ENCODE results near the gene TMUB1. TPM values are rescaled to one million over a fixed set of nuclear protein-coding genes. Genes with fewer than 3 reads are reported as not detected.

Gene TMUB1
- total and polyA plus RNA-seq, 9 of the 15 experiments (the other 6 are each of a cell fraction or from before 2014, with no cell fraction given), result 0.14 to 241 (median 74.1) TPM

DNA sequence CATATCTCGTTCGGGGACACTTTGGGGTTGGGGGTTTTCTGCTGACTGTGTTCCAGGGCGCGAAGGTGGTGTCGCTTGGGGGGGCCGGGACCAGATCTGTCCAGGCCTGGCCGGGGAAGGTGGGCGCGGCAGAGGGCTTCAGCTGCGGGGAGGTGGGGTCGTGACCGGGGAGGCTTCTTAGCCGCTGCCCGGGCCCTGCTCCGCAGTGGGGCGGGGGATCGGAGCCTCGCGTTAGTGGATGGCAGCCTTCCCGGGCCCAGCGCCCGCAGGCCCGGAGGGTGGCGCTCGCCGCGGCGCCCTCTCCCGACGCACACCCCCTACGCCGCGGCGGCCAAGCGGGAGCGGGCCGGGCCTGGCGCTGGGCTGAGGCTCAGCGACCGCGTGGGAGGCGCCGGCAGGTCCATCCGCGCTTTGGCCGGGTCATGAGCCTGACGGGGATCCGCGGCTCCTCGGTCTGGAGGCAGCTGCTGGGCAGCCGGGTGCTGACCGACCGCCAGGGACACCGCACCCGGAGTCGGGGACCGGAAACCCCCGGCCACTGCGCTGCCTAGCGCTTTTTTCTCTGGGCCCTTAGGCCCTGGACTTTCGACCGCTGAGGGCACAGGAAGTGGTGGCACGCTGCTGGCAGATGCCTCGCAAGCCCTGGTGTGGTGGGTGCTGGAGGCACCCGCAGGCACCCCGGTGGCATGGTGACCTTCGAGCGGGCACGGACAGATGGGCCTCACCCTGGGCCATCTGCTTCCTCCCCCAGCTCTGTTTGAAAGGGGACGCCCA is 4.1 kb upstream of the TMUB1 start (continued):
- TF ChIP-seq, protein P1, sequence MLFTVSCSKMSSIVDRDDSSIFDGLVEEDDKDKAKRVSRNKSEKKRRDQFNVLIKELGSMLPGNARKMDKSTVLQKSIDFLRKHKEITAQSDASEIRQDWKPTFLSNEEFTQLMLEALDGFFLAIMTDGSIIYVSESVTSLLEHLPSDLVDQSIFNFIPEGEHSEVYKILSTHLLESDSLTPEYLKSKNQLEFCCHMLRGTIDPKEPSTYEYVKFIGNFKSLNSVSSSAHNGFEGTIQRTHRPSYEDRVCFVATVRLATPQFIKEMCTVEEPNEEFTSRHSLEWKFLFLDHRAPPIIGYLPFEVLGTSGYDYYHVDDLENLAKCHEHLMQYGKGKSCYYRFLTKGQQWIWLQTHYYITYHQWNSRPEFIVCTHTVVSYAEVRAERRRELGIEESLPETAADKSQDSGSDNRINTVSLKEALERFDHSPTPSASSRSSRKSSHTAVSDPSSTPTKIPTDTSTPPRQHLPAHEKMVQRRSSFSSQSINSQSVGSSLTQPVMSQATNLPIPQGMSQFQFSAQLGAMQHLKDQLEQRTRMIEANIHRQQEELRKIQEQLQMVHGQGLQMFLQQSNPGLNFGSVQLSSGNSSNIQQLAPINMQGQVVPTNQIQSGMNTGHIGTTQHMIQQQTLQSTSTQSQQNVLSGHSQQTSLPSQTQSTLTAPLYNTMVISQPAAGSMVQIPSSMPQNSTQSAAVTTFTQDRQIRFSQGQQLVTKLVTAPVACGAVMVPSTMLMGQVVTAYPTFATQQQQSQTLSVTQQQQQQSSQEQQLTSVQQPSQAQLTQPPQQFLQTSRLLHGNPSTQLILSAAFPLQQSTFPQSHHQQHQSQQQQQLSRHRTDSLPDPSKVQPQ (CRISPR knock-in tag; IDR thresholded peaks at IDR 0.05; ENCODE audit: borderline replicate concordance), result no peak
- TF ChIP-seq ZNF431 (CRISPR knock-in tag; IDR thresholded peaks at IDR 0.05) (no peak; the same call in 1 of the 2 replicates), ARHGAP35 (IDR thresholded peaks at IDR 0.05; ENCODE audit: partially characterized antibody) (peak; percentile 64), ZNF76 (CRISPR knock-in tag; IDR thresholded peaks at IDR 0.05; ENCODE audit: borderline replicate concordance) (no peak), CSDE1 (IDR thresholded peaks at IDR 0.05) (no peak), MCM7 (IDR thresholded peaks at IDR 0.05) (no peak), CHD2 (IDR thresholded peaks at IDR 0.05; ENCODE audit: low read depth, low read length) (no peak), LCOR (CRISPR knock-in tag; IDR thresholded peaks at IDR 0.05) (no peak), ILK (tag; IDR thresholded peaks at IDR 0.05; ENCODE audit: borderline replicate concordance, low read depth) (no peak), SMARCA4 (IDR thresholded peaks at IDR 0.05) (0 out of 2 replicates have a peak, but pooled peaks have one; percentile 11), SNRNP70 (optimal IDR thresholded peaks at IDR 0.05; ENCODE audit: low read depth, low read length) (no peak), ZBTB7A (IDR thresholded peaks at IDR 0.05; ENCODE audit: borderline replicate concordance, control insufficient read depth, low read depth, low read length) (peak; percentile 64; the same call in 1 of the 2 replicates), ZNF384 (IDR thresholded peaks at IDR 0.05; ENCODE audit: low read depth, low read length) (no peak), DNMT1 (IDR thresholded peaks at IDR 0.05) (no peak)
- TF ChIP-seq, protein P2, sequence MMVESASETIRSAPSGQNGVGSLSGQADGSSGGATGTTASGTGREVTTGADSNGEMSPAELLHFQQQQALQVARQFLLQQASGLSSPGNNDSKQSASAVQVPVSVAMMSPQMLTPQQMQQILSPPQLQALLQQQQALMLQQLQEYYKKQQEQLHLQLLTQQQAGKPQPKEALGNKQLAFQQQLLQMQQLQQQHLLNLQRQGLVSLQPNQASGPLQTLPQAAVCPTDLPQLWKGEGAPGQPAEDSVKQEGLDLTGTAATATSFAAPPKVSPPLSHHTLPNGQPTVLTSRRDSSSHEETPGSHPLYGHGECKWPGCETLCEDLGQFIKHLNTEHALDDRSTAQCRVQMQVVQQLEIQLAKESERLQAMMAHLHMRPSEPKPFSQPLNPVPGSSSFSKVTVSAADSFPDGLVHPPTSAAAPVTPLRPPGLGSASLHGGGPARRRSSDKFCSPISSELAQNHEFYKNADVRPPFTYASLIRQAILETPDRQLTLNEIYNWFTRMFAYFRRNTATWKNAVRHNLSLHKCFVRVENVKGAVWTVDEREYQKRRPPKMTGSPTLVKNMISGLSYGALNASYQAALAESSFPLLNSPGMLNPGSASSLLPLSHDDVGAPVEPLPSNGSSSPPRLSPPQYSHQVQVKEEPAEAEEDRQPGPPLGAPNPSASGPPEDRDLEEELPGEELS (CRISPR knock-in tag; IDR thresholded peaks at IDR 0.05; ENCODE audit: borderline replicate concordance), result no peak
- TF ChIP-seq, protein P3, sequence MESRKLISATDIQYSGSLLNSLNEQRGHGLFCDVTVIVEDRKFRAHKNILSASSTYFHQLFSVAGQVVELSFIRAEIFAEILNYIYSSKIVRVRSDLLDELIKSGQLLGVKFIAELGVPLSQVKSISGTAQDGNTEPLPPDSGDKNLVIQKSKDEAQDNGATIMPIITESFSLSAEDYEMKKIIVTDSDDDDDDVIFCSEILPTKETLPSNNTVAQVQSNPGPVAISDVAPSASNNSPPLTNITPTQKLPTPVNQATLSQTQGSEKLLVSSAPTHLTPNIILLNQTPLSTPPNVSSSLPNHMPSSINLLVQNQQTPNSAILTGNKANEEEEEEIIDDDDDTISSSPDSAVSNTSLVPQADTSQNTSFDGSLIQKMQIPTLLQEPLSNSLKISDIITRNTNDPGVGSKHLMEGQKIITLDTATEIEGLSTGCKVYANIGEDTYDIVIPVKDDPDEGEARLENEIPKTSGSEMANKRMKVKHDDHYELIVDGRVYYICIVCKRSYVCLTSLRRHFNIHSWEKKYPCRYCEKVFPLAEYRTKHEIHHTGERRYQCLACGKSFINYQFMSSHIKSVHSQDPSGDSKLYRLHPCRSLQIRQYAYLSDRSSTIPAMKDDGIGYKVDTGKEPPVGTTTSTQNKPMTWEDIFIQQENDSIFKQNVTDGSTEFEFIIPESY (CRISPR knock-in tag; IDR thresholded peaks at IDR 0.05), result no peak
- TF ChIP-seq, protein P4, sequence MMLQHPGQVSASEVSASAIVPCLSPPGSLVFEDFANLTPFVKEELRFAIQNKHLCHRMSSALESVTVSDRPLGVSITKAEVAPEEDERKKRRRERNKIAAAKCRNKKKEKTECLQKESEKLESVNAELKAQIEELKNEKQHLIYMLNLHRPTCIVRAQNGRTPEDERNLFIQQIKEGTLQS (IDR thresholded peaks at IDR 0.05), result no peak
- TF ChIP-seq, protein P4 (CRISPR knock-in tag; conservative IDR thresholded peaks at IDR 0.05), result peak; percentile 82; the same call in 1 of the 2 replicates
- TF ChIP-seq, protein P5, sequence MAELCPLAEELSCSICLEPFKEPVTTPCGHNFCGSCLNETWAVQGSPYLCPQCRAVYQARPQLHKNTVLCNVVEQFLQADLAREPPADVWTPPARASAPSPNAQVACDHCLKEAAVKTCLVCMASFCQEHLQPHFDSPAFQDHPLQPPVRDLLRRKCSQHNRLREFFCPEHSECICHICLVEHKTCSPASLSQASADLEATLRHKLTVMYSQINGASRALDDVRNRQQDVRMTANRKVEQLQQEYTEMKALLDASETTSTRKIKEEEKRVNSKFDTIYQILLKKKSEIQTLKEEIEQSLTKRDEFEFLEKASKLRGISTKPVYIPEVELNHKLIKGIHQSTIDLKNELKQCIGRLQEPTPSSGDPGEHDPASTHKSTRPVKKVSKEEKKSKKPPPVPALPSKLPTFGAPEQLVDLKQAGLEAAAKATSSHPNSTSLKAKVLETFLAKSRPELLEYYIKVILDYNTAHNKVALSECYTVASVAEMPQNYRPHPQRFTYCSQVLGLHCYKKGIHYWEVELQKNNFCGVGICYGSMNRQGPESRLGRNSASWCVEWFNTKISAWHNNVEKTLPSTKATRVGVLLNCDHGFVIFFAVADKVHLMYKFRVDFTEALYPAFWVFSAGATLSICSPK (IDR thresholded peaks at IDR 0.05; ENCODE audit: borderline replicate concordance), result no peak

Measured in K562 (cell line).